Stimulated activated memory B cell treated with anti-CD40 and anti-IgM and Interleukin-4, amounts not matched to agents 10 μg/mL and 1 μg/mL and 100 μg/mL, for 72 hours (primary cell): Measurements from ENCODE around the gene SOX30.

Experiments
- ATAC-seq: fragments of 150-1000 bp; cut with Tn5 transposase; 2 replicates; pipeline ENCODE4 v1.10.0; 2021
- H3K27ac Mint-ChIP-seq: one replicate; pipeline ENCODE4 v1.8.0; 2022; ENCODE audit warnings: mild to moderate bottlenecking, mixed read lengths
- H3K27me3 Mint-ChIP-seq: one replicate; pipeline ENCODE4 v1.8.0; 2022; ENCODE audit warnings: mixed read lengths
- H3K36me3 Mint-ChIP-seq: one replicate; pipeline ENCODE4 v1.8.0; 2022; ENCODE audit warnings: mixed read lengths
- H3K4me1 Mint-ChIP-seq: one replicate; pipeline ENCODE4 v1.8.0; 2022; ENCODE audit warnings: mixed read lengths
- H3K4me3 Mint-ChIP-seq: one replicate; pipeline ENCODE4 v1.8.0; 2022; ENCODE audit warnings: mild to moderate bottlenecking, moderate library complexity, mixed read lengths
- H3K9me3 Mint-ChIP-seq: one replicate; pipeline ENCODE4 v1.8.0; 2022; ENCODE audit warnings: mixed read lengths

The SOX30 gene

GRCh38 chr5:157581901-157582300 lies 70.3 kb downstream of the SOX30 start:
- Mint-ChIP-seq H3K4me3 (no peak overlapping the region), H3K36me3 (no peaks in the 10 kb centered on the region), H3K9me3 (no peaks in the 10 kb centered on the region), H3K4me1 (peaks cover 45% of the 10 kb centered on the region), H3K27ac (peak overlapping the region; percentile 92), H3K27me3 (no peaks in the 10 kb centered on the region)
- ATAC-seq: no peak

DNA sequence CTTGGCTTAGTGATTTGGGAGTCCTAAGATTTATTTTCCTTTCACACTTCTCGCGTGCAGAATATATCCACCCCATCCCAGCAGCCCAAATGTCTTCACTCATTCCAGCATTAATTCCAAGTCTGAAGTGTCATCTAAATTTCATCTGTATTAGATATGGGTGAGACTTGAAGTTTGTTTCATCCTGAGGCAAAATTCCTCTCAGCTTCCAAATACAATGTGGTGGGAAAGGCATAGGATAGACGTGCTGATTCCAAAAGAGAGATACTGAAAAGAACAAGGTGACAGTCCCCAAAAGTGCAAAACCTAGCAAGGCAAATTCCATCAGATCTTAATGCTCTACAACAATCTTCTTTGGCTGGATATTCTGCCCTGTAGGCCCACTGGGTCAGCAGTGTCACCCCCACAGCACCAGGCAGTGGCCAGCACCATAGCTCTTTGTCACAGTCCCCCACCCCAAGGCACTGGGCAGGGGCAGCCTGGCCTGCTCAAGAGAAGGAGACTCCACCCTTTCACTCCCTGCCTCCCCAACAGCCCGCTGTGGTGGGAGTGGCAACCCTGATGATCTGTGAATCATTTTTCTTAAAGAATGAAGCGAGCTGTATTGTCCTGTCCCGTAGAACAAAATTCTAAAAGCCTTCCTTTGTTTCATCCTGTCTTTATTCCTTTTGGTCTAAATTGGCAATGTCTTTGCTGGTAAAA lies 74.0 kb downstream of the SOX30 start:
- ATAC-seq: no peak
- Mint-ChIP-seq H3K27ac (peak overlapping the region; percentile 54), H3K4me3 (no peak overlapping the region), H3K4me1 (peaks cover 65% of the 10 kb centered on the region), H3K9me3 (no peaks in the 10 kb centered on the region), H3K36me3 (peaks cover 4% of the 10 kb centered on the region), H3K27me3 (no peaks in the 10 kb centered on the region)

DNA sequence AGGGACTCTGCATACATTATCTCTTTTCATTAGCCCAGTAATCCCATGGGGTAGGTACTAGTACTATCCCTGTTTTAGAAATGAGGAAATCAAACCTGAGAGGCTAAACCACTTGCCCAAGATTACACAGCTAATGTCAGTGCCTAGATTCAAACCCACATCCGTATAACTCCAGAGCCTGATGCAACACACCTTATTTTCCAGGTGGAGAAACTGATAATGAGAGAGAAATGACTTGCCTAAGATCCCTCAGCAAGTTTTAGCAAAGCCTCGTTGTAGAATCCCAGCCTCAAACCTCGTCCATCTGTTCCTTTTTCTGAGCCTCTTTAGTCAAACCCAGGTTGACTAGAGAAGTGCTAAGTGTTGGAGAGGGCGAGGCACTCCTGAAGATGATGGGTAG lies 75.6 kb downstream of the SOX30 start:
- Mint-ChIP-seq H3K4me1 (peaks cover 65% of the 10 kb centered on the region), H3K27ac (peak overlapping the region; percentile 29), H3K4me3 (no peak overlapping the region), H3K36me3 (peaks cover 4% of the 10 kb centered on the region), H3K27me3 (no peaks in the 10 kb centered on the region), H3K9me3 (no peaks in the 10 kb centered on the region)
- ATAC-seq: no peak
